HFF-Myc (cell line): ENCODE data around the gene RNU4-1.
A peak's percentile ranks its signal among the peaks of the same experiment; 100 is the strongest.
"Not testable (repeated sequence)": the region's sequence is repeated elsewhere in the genome, so short reads cannot be mapped to it uniquely, and the experiment has no call there.

ENCODE experiments used
- DNase-seq: peaks from one replicate; pipeline ENCODE4 v3.0.0-alpha.2; 2011; ENCODE audit warnings: low read depth; ENCODE audit errors: extremely low read depth
- H3K4me3 ChIP-seq: replicated peaks from 2 replicates; pipeline ENCODE4 v1.5.1; 2011; ENCODE audit warnings: low read depth, mild to moderate bottlenecking, control low read depth, low read length
- TF ChIP-seq, protein P1 (sequence below): IDR thresholded peaks from 2 replicates; pipeline ENCODE4 v1.5.1; 2012; ENCODE audit warnings: mild to moderate bottlenecking, low read depth, low read length, control low read depth; ENCODE audit errors: missing control alignments

The RNU4-1 gene

DNA sequence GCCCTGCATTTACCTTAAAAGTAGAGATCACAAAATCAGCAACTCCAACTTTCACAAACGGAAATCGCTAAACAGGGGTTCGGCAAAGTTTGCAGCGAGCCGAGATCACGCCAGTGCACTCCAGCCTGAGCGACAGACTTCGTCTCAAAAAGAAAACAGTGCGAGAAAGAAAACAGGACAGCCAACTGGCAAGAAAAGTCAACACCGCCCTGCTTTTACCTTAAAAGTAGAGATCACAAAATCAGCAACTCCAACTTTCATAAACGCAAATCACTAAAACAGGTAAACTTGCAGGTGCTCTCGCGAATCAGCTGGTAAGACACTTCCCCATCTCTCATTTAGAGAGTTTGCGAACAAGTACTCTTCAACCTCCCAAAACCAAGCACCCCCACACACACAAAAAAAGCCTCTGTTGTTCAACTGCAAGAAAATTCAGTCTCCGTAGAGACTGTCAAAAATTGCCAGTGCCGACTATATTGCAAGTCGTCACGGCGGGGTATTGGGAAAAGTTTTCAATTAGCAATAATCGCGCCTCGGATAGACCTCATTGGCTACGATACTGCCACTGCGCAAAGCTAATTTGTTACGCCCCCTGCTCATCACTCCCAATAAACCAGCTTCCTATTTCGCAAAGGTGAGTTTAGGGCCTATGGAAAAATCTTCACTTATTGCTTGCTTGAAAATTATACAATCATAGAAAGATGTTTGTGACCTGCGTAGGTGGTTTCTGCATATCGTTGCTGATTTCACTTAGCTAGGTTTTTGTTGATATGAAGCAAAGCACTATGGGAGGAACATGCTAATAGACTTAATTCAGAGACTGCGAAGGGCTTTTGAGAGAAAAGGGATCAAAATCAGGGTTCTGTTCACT is at the start of gene RNU4-1:
RNU4-1 (minus strand) TSS at position 577 of the 871 bp plus-strand sequence.
- H3K4me3 ChIP-seq = peak within 1 kb of the TSS; percentile 46
- TF ChIP-seq, protein P1, sequence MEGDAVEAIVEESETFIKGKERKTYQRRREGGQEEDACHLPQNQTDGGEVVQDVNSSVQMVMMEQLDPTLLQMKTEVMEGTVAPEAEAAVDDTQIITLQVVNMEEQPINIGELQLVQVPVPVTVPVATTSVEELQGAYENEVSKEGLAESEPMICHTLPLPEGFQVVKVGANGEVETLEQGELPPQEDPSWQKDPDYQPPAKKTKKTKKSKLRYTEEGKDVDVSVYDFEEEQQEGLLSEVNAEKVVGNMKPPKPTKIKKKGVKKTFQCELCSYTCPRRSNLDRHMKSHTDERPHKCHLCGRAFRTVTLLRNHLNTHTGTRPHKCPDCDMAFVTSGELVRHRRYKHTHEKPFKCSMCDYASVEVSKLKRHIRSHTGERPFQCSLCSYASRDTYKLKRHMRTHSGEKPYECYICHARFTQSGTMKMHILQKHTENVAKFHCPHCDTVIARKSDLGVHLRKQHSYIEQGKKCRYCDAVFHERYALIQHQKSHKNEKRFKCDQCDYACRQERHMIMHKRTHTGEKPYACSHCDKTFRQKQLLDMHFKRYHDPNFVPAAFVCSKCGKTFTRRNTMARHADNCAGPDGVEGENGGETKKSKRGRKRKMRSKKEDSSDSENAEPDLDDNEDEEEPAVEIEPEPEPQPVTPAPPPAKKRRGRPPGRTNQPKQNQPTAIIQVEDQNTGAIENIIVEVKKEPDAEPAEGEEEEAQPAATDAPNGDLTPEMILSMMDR = no peak
- peak; percentile 90 for DNase-seq

DNA sequence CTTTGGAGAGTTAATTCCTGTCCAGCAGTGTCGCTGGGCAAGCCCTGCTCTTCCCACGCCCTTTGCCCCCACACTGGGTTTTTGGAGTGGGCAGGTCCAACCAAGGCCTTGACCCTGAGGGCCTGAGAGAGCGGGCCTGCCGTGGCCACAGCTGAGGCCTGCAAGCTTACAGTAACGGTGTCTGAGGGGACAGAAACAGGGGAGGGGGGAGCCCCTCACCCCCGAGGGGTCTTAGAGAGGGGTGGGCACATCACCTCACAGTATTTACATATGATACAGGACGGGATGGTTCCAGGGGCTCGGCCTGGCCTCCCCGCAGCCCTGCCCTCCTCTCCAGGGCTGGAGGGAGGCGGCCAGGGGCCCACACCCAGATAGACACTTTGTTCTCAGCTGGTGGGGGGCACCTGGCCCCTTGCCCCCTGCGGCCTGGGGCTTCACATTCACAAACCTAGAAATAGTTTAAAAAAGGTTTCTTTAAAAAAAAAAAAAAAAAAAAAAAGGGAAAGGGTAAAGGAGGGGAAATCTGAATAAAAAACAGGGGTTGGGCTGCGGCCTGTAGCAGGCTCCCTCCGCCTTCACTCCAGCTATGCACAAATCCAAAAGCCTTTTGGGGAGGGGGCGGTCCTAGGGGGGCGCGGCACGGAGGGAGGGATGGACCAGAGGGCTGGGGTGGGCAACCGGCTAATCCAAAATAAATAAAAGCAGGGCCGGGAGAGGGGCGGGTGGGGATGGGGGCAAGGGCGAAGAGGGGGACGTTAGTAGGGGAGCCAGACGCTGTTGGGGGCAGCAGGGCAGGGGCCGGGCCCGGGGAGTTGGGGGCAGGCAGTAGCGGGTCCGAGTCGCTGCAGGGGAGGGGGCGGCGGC is 49.4 kb upstream of the RNU4-1 start:
- TF ChIP-seq, protein P1 = no peak
- H3K4me3 ChIP-seq = no peak overlapping the region
- no peak for DNase-seq

DNA sequence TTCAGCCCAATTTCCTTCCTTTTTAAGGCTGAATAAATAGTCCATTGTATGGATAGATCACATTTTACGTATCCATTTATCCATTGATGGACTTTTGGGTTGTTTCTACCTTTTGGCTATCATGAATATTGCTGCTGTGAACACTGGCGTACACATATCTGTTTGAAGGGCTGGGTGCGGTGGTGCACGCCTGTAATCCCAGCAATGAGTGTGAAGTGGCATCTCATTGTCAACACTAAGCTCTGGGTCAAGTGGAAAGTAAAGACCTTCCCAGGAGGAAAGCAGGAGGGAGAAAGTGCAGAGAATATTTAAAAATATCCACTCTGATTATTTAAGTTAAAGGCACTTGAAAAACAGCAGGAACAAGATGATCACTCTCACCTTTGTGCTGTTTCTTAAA is 46.2 kb upstream of the RNU4-1 start:
- H3K4me3 ChIP-seq = no peak overlapping the region
- TF ChIP-seq, protein P1 = no peak
- DNase-seq = no peak

DNA sequence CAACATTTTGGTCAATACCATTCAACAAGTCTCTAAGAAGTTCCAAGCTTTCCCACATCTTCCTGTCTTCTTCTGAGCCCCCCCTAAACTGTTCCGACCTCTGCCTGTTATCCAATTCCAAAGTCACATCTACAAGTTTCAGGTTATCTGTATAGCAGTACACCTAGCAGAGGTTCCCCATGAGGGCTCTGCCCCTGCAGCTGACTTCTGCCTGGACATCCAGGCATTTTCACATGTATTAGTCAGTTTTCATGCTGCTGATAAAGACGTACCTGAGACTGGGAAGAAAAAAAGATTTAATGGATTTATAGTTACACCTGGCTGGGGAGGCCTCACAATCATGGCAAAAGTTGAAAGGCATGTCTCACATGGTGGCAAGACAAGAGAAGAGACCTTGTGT is 44.7 kb upstream of the RNU4-1 start:
- H3K4me3 ChIP-seq = no peak overlapping the region
- DNase-seq = no peak
- TF ChIP-seq, protein P1 = no peak

DNA sequence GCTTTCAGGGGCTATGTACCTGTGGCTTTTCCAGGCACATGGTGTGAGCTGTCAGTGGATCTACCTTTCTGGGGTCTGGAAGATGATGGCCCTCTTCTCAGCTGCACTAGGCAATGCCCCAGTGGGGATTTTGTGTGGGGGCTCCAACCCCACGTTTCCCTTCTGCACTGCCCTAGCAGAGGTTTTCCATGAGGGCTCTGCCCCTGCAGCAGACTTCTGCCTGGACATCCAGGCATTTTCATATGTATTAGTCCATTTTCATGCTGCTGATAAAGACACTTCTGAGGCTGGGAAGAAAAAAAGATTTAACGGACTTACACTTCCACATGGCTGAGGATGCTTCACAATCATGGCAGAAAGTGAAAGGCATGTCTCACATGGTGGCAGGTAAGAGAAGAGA is 43.4 kb upstream of the RNU4-1 start:
- H3K4me3 ChIP-seq, DNase-seq: not testable (repeated sequence)

DNA sequence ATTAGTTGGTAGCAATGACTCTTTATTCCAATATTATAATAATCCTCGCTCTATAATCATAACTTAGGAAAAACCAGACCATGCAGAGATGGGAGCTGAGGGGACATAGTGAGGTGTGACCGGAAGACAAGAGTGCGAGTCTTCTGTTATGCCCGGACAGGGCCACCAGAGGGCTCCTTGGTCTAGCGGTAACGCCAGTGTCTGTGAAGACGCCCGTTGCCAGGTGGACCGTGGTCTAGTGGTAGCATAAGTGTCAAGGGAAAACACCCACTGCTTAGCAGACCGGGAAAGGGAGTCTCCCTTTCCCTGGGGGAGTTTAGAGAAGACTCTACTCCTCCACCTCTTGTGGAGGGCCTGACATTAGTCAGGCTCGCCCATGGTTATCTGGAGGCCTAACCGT is 42.4 kb upstream of the RNU4-1 start:
- not testable (repeated sequence) for H3K4me3 ChIP-seq, DNase-seq
- TF ChIP-seq, protein P1 = peak; percentile 64

DNA sequence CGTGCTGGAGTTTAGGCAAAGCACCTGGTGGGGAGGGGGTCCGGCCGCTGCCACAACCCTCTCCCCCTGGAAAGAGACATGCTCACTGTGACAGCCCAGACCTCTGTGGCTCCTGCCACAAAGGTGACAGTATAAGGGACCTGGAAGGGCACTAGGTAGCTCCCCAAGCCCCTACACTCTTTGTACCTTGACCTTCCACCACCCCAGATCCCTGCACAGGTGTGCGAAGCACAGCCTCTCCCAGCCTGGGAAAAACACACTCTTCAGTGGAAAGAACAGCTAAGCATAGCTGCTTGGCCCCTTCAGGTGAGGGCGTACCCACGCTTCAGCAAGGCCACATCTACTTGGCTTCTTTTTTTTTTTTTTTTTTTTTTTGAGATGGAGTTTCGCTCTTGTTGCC is 39.5 kb upstream of the RNU4-1 start:
- no peak overlapping the region for H3K4me3 ChIP-seq
- no peak for DNase-seq
- TF ChIP-seq, protein P1 = no peak
